DOHH2 (cell line): ENCODE data around the gene TM4SF4.

Experiments
- H3F3A ChIP-seq: fragments of 200-600 bp; sonication (generic), shearing (Covaris generic); 2 replicates; pipeline ENCODE4 v1.6.0; 2016; ENCODE audit warnings: antibody characterized with exemption, mild to moderate bottlenecking; ENCODE audit not compliant: control insufficient read depth, insufficient read depth
- H3K27ac ChIP-seq: fragments of 200-600 bp; sonication (generic); 2 replicates; pipeline ENCODE4 v1.5.1; 2014; ENCODE audit warnings: low read depth, mild to moderate bottlenecking, low read length, moderate library complexity
- H3K27me3 ChIP-seq: fragments of 200-600 bp; sonication (generic); 2 replicates; pipeline ENCODE4 v1.6.1; 2014; ENCODE audit warnings: mild to moderate bottlenecking, low read length, mixed read lengths; ENCODE audit not compliant: control insufficient read depth
- H3K36me3 ChIP-seq: fragments of 200-600 bp; sonication (generic); 2 replicates; pipeline ENCODE4 v1.6.1; 2014; ENCODE audit warnings: mild to moderate bottlenecking, low read length, moderate library complexity, mixed read lengths; ENCODE audit not compliant: control insufficient read depth
- H3K4me1 ChIP-seq: fragments of 200-600 bp; sonication (generic); 2 replicates; pipeline ENCODE4 v1.6.1; 2014; ENCODE audit warnings: mild to moderate bottlenecking, low read length, mixed read lengths; ENCODE audit not compliant: control insufficient read depth
- H3K4me2 ChIP-seq: fragments of 200-600 bp; sonication (generic); 2 replicates; pipeline ENCODE4 v1.6.0; 2014; ENCODE audit warnings: mild to moderate bottlenecking, low read length, moderate library complexity
- H3K4me3 ChIP-seq: fragments of 200-600 bp; sonication (generic); 2 replicates; pipeline ENCODE4 v1.5.1; 2014; ENCODE audit warnings: mild to moderate bottlenecking, low read length, mixed read lengths
- H3K79me2 ChIP-seq: fragments of 200-600 bp; sonication (generic); 2 replicates; pipeline ENCODE4 v1.6.1; 2014; ENCODE audit warnings: mild to moderate bottlenecking, low read length, mixed read lengths; ENCODE audit not compliant: control insufficient read depth
- H3K9me2 ChIP-seq: fragments of 200-600 bp; sonication (generic); replicated peaks from 2 replicates; pipeline ENCODE4 v1.6.1; 2014; ENCODE audit warnings: mild to moderate bottlenecking, low read length, mixed read lengths; ENCODE audit not compliant: control insufficient read depth
- H3K9me3 ChIP-seq: fragments of 200-600 bp; sonication (generic); 2 replicates; pipeline ENCODE4 v1.6.1; 2014; ENCODE audit warnings: antibody characterized with exemption, low read length, mixed read lengths; ENCODE audit not compliant: control insufficient read depth, insufficient read depth
- H4K20me1 ChIP-seq: fragments of 200-600 bp; sonication (generic); 2 replicates; pipeline ENCODE4 v1.6.0; 2014; ENCODE audit warnings: low read depth, mild to moderate bottlenecking, antibody characterized with exemption, low read length, moderate library complexity; ENCODE audit not compliant: control insufficient read depth, insufficient read depth
- EZH2phosphoT487 ChIP-seq: fragments of 200-600 bp; sonication (generic); IDR thresholded peaks from 2 replicates; pipeline ENCODE4 v1.6.1; 2017; ENCODE audit warnings: borderline replicate concordance, mild to moderate bottlenecking, antibody characterized with exemption, low read length, moderate library complexity, mixed read lengths
- TF ChIP-seq, protein P1 (sequence below): fragments of 200-600 bp; sonication (generic); IDR thresholded peaks from one replicate; pipeline ENCODE4 v1.5.1; 2014; ENCODE audit warnings: antibody characterized with exemption, mild to moderate bottlenecking, low read depth, low read length; ENCODE audit not compliant: poor library complexity, severe bottlenecking

The TM4SF4 gene

DNA sequence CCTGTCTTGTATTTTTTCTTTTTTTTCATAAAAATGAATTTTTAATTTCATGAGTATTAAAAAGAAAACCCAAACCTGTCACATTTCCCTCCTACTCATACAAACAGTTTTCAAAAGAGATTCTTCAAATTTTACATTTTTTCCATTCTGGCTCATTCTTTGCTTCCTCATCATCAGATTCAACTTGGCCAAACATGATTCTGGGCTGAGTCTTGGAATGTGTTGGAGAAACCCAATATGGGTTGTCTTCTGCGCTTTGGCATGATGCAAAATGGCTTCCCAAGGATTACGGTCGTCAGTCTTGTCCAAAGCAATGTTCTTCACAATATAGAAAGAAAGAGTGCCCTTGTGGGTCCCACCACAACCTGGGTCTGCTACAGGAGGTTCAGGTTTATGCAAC is 12.4 kb upstream of the TM4SF4 start:
- no peak for TF ChIP-seq EZH2phosphoT487
- TF ChIP-seq, protein P1, sequence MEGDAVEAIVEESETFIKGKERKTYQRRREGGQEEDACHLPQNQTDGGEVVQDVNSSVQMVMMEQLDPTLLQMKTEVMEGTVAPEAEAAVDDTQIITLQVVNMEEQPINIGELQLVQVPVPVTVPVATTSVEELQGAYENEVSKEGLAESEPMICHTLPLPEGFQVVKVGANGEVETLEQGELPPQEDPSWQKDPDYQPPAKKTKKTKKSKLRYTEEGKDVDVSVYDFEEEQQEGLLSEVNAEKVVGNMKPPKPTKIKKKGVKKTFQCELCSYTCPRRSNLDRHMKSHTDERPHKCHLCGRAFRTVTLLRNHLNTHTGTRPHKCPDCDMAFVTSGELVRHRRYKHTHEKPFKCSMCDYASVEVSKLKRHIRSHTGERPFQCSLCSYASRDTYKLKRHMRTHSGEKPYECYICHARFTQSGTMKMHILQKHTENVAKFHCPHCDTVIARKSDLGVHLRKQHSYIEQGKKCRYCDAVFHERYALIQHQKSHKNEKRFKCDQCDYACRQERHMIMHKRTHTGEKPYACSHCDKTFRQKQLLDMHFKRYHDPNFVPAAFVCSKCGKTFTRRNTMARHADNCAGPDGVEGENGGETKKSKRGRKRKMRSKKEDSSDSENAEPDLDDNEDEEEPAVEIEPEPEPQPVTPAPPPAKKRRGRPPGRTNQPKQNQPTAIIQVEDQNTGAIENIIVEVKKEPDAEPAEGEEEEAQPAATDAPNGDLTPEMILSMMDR, result no peak
- no peaks in the 10 kb centered on the region for H3K9me3 ChIP-seq
- H3K27me3 ChIP-seq, result peaks cover 5% of the 10 kb centered on the region; the same call in 1 of the 2 replicates
- H3F3A ChIP-seq, result no peaks in the 10 kb centered on the region
- H3K4me1 ChIP-seq, result no peaks in the 10 kb centered on the region
- H3K27ac ChIP-seq, result no peak overlapping the region
- no peaks in the 10 kb centered on the region for H3K79me2 ChIP-seq
- H4K20me1 ChIP-seq, result no peaks in the 10 kb centered on the region
- H3K36me3 ChIP-seq, result no peaks in the 10 kb centered on the region
- H3K4me2 ChIP-seq, result no peak overlapping the region
- H3K9me2 ChIP-seq, result no peaks in the 10 kb centered on the region
- H3K4me3 ChIP-seq, result no peak overlapping the region

DNA sequence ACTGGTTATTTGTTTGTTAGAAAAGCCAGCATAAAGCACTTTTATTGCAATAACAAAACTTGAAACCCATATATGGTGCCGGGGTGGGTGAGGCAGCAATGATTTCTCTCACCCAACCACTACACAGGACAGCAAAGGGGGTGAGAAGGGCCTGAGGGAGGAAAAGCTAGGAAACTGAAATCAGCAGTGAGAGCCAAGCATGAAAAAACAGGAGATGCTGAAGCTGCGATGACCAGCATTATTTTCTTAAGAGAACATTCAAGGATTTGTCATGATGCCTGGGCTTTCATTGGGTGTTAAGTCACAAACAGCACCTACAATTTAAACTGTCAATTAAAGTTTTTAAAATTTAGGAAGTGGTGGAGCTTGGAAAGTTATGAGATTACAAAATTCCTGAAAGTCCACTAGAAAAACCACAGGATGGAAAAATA is 11.9 kb upstream of the TM4SF4 start:
- no peaks in the 10 kb centered on the region for H3K9me3 ChIP-seq
- peaks cover 5% of the 10 kb centered on the region; the same call in 1 of the 2 replicates for H3K27me3 ChIP-seq
- H4K20me1 ChIP-seq, result no peaks in the 10 kb centered on the region
- no peaks in the 10 kb centered on the region for H3K36me3 ChIP-seq
- no peak overlapping the region for H3K27ac ChIP-seq
- no peaks in the 10 kb centered on the region for H3K4me1 ChIP-seq
- H3K79me2 ChIP-seq, result no peaks in the 10 kb centered on the region
- H3K4me3 ChIP-seq, result no peak overlapping the region
- H3K4me2 ChIP-seq, result no peak overlapping the region
- H3K9me2 ChIP-seq, result no peaks in the 10 kb centered on the region
- no peak for TF ChIP-seq EZH2phosphoT487
- TF ChIP-seq, protein P1, result no peak
- H3F3A ChIP-seq, result no peaks in the 10 kb centered on the region

DNA sequence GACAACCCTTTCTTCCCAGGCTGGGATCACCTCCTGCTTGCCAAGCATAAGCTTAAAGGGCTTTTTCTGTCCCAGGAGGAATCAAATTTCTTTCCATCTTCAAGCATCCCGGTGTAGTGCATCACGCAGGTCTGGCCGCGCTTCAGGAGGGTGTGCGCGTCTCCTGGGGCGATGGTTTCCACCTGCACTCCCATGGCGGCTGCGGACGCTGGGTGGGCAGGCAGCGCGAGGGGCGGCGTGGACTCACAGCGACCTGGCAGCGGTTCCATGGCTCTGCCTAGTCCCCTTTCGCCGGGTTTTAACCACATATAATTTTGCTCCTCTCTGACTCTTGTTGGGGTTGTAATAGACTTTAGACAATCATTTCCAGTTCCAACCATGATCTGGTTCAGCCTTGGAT is 10.6 kb upstream of the TM4SF4 start:
- H4K20me1 ChIP-seq, result no peaks in the 10 kb centered on the region
- no peak overlapping the region for H3K4me3 ChIP-seq
- no peaks in the 10 kb centered on the region for H3K4me1 ChIP-seq
- TF ChIP-seq, protein P1, result no peak
- TF ChIP-seq EZH2phosphoT487, result no peak
- H3F3A ChIP-seq, result no peaks in the 10 kb centered on the region
- no peak overlapping the region for H3K4me2 ChIP-seq
- H3K27ac ChIP-seq, result no peak overlapping the region
- no peaks in the 10 kb centered on the region for H3K9me2 ChIP-seq
- no peaks in the 10 kb centered on the region for H3K9me3 ChIP-seq
- H3K36me3 ChIP-seq, result no peaks in the 10 kb centered on the region
- no peaks in the 10 kb centered on the region for H3K79me2 ChIP-seq
- peaks cover 5% of the 10 kb centered on the region; the same call in 1 of the 2 replicates for H3K27me3 ChIP-seq
